Choroid plexus epithelial cell (primary cell): ENCODE data around the gene SLIT2.

ENCODE experiments used
- DNase-seq: peaks from one replicate; pipeline ENCODE4 v3.0.0-alpha.2; 2010; ENCODE audit warnings: low read depth
- H3K4me3 ChIP-seq: 2 replicates; pipeline ENCODE4 v1.5.1; 2011; ENCODE audit warnings: low read depth, mild to moderate bottlenecking, control low read depth, low read length, moderate library complexity
- TF ChIP-seq, protein P1 (sequence below): conservative IDR thresholded peaks from 2 replicates; pipeline ENCODE4 v1.5.1; 2011; ENCODE audit warnings: low read depth, mild to moderate bottlenecking, control low read depth, inconsistent platforms, low read length, moderate library complexity

SLIT2 gene

GRCh38 chr4:20251796-20252655, at the start of gene SLIT2:
Gene SLIT2 (plus strand): TSS chr4:20251905. CDS start chr4:20253816, 1,911 bp downstream.
- peak within 1 kb of the TSS; percentile 73 for H3K4me3 ChIP-seq
- TF ChIP-seq, protein P1, sequence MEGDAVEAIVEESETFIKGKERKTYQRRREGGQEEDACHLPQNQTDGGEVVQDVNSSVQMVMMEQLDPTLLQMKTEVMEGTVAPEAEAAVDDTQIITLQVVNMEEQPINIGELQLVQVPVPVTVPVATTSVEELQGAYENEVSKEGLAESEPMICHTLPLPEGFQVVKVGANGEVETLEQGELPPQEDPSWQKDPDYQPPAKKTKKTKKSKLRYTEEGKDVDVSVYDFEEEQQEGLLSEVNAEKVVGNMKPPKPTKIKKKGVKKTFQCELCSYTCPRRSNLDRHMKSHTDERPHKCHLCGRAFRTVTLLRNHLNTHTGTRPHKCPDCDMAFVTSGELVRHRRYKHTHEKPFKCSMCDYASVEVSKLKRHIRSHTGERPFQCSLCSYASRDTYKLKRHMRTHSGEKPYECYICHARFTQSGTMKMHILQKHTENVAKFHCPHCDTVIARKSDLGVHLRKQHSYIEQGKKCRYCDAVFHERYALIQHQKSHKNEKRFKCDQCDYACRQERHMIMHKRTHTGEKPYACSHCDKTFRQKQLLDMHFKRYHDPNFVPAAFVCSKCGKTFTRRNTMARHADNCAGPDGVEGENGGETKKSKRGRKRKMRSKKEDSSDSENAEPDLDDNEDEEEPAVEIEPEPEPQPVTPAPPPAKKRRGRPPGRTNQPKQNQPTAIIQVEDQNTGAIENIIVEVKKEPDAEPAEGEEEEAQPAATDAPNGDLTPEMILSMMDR: peak; percentile 30
- DNase-seq: peak; percentile 84

DNA sequence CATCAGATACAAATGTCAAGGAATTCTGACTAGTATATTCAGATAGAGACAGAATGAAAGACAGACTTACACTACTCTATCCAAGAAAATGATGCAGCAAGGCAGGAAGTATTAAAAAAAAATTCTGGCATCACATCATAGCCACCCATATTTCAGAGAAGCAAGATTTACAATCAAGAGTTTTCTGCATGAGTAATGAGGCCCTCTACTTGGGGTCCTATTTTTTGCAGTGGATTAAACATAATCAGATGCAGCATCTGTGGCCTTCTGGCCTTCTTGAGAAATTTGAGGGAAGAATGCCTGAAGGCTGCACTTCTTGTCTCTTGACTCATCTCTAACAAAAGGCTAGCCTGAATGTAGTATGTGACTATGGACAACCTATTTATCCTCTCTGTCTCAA, 48.2 kb upstream of the SLIT2 start:
- H3K4me3 ChIP-seq: no peak overlapping the region
- TF ChIP-seq, protein P1: no peak
- peak; percentile 83 for DNase-seq

- no peak for DNase-seq
- TF ChIP-seq, protein P1: no peak
Measured at GRCh38 chr4:20217521-20217920, 34.2 kb upstream of the SLIT2 start.

DNA sequence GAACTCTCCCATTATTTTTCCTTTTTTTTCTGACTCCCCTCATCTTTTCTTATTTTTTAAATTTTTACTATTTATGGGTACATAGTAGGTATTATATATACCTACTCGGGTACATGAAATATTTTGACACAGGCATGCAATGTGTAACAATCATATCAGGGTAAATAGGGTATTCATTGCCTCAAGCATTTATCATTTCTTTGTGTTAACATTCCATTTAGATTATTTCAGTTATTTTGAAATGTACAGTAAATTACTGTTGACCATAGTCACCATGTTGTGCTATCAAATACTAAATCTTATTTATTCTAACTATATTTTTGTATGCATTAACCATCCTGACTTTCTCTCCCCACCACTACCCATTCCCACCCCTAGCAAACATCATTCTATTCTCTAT, 33.8 kb upstream of the SLIT2 start:
- TF ChIP-seq, protein P1: no peak
- no peak overlapping the region for H3K4me3 ChIP-seq
- DNase-seq: no peak

More at GRCh38 chr4:20217521-20217920, 34.2 kb upstream of the SLIT2 start:
- H3K4me3 ChIP-seq: no peak overlapping the region

GRCh38 chr4:20219521-20219920, 32.2 kb upstream of the SLIT2 start:
- no peak for DNase-seq
- TF ChIP-seq, protein P1: no peak
- H3K4me3 ChIP-seq: no peak overlapping the region

DNA sequence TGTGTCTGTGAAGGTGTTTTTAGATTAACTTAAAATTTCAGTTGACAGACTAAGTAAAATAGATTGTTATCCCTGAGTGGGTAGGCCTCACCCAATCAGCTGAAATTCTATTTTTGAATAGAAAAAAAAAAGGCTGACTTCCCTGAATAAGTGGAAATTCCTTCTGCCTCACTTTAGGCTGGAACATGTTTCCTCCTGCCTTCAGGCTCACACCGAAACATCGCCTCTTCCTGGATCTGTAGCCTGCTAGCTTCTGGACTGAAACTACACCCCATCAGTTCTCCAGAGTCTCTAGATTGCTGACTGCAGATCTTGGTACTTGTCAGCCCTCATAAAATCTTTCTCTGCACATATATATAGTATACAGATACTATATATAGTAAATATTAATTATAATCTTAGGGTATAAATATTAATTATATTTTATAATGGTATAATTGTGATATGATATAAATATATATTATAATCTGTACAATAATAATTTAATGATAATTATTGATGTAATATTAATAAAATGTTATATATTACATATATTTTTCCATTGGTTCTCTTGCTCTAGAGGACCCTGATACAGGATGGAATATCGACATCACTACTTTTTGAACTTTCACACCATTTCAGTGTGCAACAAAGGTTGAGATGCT, 13.7 kb upstream of the SLIT2 start:
- H3K4me3 ChIP-seq: no peak overlapping the region
- TF ChIP-seq, protein P1: no peak
- no peak for DNase-seq
